ENCODE data around the gene CMA1. TPM values are rescaled to one million over a fixed set of nuclear protein-coding genes. Genes with fewer than 3 reads are reported as not detected.
"Not testable (repeated sequence)": the region's sequence is repeated elsewhere in the genome, so short reads cannot be mapped to it uniquely, and the experiment has no call there.

CMA1 gene
- total and polyA plus RNA-seq, 2 experiments from 2014 or later: not detected

- not testable (repeated sequence) for H3K36me3 ChIP-seq (ENCODE audit: insufficient read depth); H3K4me3 Mint-ChIP-seq; H2AFZ ChIP-seq; H3K4me2 ChIP-seq; H4K20me1 ChIP-seq (replicated peaks; ENCODE audit: insufficient read depth); H3K27ac Mint-ChIP-seq; H3K27me3 ChIP-seq (ENCODE audit: insufficient read depth); H3K27me3 Mint-ChIP-seq (ENCODE audit: insufficient read depth, low read depth, poor library complexity); H3F3A ChIP-seq (replicated peaks; ENCODE audit: low read depth); ATAC-seq; H3K4me1 Mint-ChIP-seq; H3K27ac ChIP-seq (ENCODE audit: low read depth); H3K4me3 ChIP-seq; H3K9me2 ChIP-seq (ENCODE audit: insufficient read depth); DNase-seq (ENCODE audit: low spot score); H3K4me1 ChIP-seq (ENCODE audit: insufficient read depth); H3K36me3 Mint-ChIP-seq (ENCODE audit: low read depth); H3K79me2 ChIP-seq (replicated peaks; ENCODE audit: insufficient read depth)
- peaks cover 31% of the 10 kb centered on the region for H3K9me3 Mint-ChIP-seq
Measured at GRCh38 chr14:24491586-24492408, 16.3 kb downstream of the CMA1 start.

GRCh38 chr14:24483604-24484252 lies 24.3 kb downstream of the CMA1 start:
- Mint-ChIP-seq H3K9me3 (peaks cover 24% of the 10 kb centered on the region), H3K27me3 (ENCODE audit: insufficient read depth, low read depth, poor library complexity) (no peaks in the 10 kb centered on the region), H3K27ac (no peak overlapping the region), H3K36me3 (ENCODE audit: low read depth) (peaks cover 19% of the 10 kb centered on the region), H3K4me3 (no peak overlapping the region), H3K4me1 (peaks cover 10% of the 10 kb centered on the region)
- H3K36me3 ChIP-seq (ENCODE audit: insufficient read depth): no peaks in the 10 kb centered on the region; the same call in 1 of the 2 replicates
- no peaks in the 10 kb centered on the region for H3K27me3 ChIP-seq (ENCODE audit: insufficient read depth)
- no peaks in the 10 kb centered on the region for H3F3A ChIP-seq (replicated peaks; ENCODE audit: low read depth)
- peaks cover 4% of the 10 kb centered on the region; the same call in 1 of the 2 replicates for H3K4me1 ChIP-seq (ENCODE audit: insufficient read depth)
- H4K20me1 ChIP-seq (replicated peaks; ENCODE audit: insufficient read depth): no peaks in the 10 kb centered on the region
- H3K9me2 ChIP-seq (ENCODE audit: insufficient read depth): peaks cover 14% of the 10 kb centered on the region; the same call in 1 of the 2 replicates
- no peak overlapping the region for H3K4me2 ChIP-seq
- H3K79me2 ChIP-seq (replicated peaks; ENCODE audit: insufficient read depth): no peaks in the 10 kb centered on the region
- H3K4me3 ChIP-seq: no peak overlapping the region
- H2AFZ ChIP-seq: no peak overlapping the region
- DNase-seq (ENCODE audit: low spot score) (no peak), ATAC-seq (no peak)
- no peak overlapping the region for H3K27ac ChIP-seq (ENCODE audit: low read depth)
- TF ChIP-seq NANOG (IDR thresholded peaks at IDR 0.05; ENCODE audit: borderline replicate concordance): no peak
- TF ChIP-seq REST (IDR thresholded peaks at IDR 0.05; ENCODE audit: unreplicated experiment): no peak
- TF ChIP-seq CREB1 (CRISPR knock-in tag; IDR thresholded peaks at IDR 0.05; ENCODE audit: low read depth): no peak
- TF ChIP-seq ZNF462 (CRISPR knock-in tag; IDR thresholded peaks at IDR 0.05): no peak
- TF ChIP-seq EZH2phosphoT487 (IDR thresholded peaks at IDR 0.05; ENCODE audit: unreplicated experiment): no peak
- TF ChIP-seq EZH2 (IDR thresholded peaks at IDR 0.05; ENCODE audit: low read depth, unreplicated experiment): no peak
- no peak for TF ChIP-seq STAT1 (IDR thresholded peaks at IDR 0.05; ENCODE audit: unreplicated experiment)
- TF ChIP-seq CTCF (conservative IDR thresholded peaks at IDR 0.05; ENCODE audit: low read depth in 2 of 2): no peak

All from GM23338 (cell line).